ENCODE measurements around the gene UNC5C.

GRCh38 chr4:95415346-95415771 is 133.4 kb downstream of the UNC5C start:
- TF ChIP-seq CTCF (IDR thresholded peaks at IDR 0.05) (no peak), POLR2A (IDR thresholded peaks at IDR 0.05) (no peak)
